NT2/D1 (cell line): ENCODE data around the gene LRRN1.

ENCODE experiments used
- SUZ12 ChIP-seq: IDR thresholded peaks from 2 replicates; pipeline ENCODE4 v1.6.1; 2011; ENCODE audit not compliant: insufficient read length, insufficient read depth; ENCODE audit errors: extremely low read depth
- YY1 ChIP-seq: IDR thresholded peaks from 2 replicates; pipeline ENCODE4 v1.6.1; 2011; ENCODE audit not compliant: insufficient read length, insufficient read depth
- ZNF274 ChIP-seq: IDR thresholded peaks from 2 replicates; pipeline ENCODE4 v1.6.1; 2011; ENCODE audit warnings: mild to moderate bottlenecking, low read depth, low read length

DNA sequence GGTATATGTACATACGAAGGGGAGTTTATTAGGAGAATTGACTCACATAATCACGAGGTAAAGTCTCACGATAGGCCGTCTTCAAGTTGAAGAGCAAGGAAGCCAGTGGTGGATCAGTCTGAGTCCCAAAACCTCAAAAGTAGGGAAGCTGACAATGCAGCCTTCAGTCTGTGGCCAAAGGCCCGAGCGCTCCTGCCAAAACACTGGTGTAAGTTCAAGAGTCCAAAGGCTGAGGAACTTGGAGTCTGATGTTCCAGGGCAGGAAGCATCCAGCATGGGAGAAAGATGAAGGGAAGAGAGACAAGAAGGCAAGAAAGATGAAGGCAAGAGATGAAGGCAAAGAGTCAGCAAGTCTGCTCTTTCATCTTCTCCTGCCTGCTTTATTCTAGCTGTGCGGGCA lies 16.8 kb upstream of the LRRN1 start:
- TF ChIP-seq YY1 (no peak), ZNF274 (no peak), SUZ12 (no peak)
